HL-60/S4 treated with phorbol 12-myristate 13-acetate at 8.2 ng/mL for 4 days and 3 days (cell line): Measurements from ENCODE around the gene HDDC3.

Experiments
- in situ Hi-C: fragments of 300-500 bp; cut with MboI; formaldehyde crosslinking; loops from 2 replicates; pipeline ENCODE4 v1.15.0; 2022; ENCODE audit warnings: low sequenced_read_pairs

The HDDC3 gene

DNA sequence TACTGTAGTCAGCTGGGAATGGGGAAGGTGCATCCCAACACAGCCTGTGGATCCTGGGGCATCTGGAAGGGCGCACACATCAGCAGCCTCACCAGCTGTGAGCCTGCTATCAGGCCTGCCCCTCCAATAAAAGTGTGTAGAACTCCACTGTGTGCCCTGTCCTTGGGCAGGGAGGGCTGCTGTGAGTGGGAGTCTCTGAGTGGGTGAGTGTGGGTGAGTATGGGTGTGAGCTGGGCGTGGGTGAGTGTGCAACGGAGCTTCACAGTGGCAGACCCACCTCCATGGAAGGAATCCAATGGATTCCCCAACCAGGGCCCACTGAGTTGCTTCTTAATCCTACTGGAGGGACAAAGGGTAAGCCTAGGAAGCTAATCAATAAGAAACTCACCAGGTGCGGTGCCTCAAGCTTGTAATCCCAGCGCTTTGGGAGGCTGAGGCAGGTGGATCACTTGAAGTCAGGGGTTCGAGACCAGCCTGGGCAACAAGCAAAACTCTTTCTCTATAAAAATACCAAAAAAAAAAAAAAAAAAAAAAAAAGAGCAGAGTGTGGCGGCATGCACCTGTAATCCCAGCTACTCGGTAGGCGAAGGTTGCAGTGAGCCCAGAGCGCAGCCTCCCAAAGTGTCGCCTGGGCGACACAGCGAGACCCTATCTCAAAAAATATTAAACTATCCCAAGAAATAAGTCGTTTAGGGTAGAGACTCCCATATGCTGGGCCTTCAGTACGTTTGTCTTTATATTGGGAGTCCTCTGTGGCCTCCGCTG lies 21.8 kb upstream of the HDDC3 start:
- in situ Hi-C loops = no loop called here

DNA sequence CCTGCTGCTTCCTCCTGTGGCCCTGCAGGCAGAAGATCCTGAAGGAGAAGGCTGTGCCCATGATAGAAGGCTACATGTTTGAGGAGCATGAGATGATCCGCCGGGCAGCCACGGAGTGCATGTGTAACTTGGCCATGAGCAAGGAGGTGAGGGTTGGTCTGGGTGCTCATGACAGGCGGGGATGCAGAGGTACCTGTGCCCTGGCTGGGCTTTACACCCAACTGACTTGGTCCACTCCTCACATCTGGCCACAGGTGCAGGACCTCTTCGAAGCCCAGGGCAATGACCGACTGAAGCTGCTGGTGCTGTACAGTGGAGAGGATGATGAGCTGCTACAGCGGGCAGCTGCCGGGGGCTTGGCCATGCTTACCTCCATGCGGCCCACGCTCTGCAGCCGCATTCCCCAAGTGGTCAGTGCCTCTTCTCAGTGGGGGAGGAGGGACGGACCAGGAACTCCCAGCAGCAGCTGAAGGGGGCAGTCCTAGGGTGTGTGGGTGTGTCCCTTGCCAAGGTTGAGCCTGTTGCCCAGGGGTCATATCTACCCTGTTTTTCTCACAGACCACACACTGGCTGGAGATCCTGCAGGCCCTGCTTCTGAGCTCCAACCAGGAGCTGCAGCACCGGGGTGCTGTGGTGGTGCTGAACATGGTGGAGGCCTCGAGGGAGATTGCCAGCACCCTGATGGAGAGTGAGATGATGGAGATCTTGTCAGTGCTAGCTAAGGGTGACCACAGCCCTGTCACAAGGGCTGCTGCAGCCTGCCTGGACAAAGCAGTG lies 20.7 kb upstream of the HDDC3 start:
- in situ Hi-C loops = no loop called here

DNA sequence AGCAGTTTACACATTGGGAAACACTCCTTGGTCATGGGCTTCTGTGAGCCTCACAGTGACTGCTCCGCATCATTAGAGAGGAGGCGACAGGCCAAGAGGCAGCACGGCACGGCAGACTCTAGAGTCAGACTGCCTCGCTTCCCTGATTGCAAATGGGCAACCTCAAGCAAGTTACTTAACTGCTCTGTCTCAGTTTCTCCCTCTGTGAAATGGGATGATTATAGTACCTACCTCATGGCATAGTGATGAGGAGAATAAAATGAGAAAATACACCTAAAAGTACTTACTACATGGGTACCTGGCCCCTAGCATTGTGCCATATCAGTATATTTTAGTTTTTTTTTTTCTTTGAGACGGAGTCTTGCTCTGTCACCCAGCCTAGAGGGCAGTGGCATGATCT lies 18.3 kb upstream of the HDDC3 start:
- in situ Hi-C loops = no loop called here

DNA sequence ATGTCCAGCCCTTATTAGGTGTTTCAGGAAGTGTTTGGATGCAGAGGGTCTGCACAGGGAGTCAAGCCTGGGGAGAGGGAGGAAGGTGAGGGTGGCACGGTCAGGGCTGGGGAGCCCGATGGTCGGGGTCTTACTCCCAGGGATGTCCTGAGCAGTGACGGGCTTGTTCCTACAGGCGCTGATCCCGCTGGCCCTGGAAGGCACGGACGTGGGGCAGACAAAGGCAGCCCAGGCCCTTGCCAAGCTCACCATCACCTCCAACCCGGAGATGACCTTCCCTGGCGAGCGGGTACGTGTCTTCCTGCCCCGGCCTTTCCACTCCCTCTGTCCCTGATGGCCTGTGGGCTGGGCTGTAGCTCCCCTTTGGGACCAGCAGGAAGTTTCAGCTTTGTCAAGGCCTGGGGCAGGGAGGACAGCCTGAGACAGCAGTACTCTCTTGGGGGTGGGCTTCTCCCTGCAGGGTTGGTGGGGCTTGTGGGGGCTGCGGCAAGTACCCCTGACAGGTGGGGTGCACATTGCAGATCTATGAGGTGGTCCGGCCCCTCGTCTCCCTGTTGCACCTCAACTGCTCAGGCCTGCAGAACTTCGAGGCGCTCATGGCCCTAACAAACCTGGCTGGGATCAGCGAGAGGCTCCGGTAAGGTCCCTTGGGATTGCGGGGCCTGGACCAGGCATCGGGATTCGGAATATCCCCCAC lies 17.8 kb upstream of the HDDC3 start:
- in situ Hi-C loops = no loop called here

DNA sequence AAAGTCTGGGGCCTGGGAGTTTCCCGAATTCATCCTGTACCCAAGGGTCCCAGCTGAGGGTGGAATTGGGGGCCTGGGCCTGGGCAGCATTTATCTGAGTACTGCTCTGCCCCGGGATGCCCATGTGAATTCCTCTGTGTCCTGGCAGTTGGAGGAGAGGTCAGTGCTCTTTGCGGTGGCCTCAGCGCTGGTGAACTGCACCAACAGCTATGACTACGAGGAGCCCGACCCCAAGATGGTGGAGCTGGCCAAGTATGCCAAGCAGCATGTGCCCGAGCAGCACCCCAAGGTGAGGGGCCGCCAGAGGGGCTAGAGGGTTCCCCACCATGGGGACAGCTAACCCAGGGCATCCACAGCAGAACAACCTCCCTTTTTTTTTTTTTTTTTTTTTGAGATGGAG lies 16.2 kb upstream of the HDDC3 start:
- in situ Hi-C loops = no loop called here

DNA sequence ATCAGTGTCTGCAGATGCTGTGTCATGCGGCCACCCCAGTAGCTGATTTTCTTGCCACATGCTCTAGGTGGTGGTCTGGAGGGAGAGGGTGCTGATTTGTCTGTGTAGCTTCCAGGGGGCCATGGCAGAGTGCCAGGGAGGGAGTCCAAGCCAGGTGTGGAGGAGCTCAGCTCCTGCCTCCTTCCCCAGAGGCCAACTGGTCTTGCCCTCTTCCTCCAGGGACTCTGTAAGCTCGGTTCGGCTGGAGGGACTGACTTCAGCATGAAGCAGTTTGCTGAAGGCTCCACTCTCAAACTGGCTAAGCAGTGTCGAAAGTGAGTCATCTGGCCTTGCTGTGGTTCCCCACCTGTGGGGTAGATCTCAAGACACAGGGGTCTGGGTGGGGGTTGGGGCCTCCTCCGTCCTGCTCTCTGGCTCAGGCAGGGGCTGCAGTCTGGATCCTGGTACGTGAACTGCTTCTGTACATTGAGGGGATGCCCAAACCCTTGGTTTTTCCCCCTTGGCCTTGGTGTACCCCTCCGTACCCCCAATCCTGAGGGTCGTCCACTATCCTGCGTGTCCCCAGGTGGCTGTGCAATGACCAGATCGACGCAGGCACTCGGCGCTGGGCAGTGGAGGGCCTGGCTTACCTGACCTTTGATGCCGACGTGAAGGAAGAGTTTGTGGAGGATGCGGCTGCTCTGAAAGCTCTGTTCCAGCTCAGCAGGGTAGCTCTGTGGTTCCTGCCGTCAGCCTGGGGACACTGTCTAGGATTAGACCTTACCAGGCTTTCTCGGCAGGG lies 15.4 kb upstream of the HDDC3 start:
- in situ Hi-C loops = no loop called here

DNA sequence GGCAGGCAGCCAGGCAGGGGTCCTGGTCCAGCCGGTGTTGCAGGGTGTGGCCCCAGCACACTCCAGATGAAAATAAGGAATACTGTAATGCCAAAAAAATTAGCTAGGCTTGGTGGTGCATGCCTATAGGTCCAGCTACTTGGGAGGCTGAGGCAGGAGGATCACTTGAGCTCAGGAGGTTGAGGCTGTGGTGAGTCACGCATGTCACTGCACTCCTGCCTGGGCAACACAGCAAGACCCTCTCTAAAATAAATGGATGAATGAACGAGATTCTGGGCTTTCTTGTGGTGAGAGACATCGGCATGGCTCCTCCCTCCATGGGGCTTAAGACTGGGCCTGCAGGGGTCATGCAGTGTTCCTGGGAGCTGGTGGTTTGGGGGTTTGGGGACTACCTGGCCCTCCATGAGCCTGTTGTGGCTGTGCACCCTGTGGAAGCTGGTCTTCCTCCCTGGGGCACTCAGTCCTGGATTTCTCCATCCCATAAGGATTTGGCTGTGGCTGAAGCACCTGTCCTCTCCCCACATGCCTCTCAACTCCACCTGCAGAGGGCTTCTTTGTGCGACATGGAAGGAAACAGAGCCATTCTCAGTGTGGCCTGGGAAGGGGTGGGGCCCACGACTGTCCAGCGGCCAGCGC lies 14.7 kb upstream of the HDDC3 start:
- in situ Hi-C loops = no loop called here

DNA sequence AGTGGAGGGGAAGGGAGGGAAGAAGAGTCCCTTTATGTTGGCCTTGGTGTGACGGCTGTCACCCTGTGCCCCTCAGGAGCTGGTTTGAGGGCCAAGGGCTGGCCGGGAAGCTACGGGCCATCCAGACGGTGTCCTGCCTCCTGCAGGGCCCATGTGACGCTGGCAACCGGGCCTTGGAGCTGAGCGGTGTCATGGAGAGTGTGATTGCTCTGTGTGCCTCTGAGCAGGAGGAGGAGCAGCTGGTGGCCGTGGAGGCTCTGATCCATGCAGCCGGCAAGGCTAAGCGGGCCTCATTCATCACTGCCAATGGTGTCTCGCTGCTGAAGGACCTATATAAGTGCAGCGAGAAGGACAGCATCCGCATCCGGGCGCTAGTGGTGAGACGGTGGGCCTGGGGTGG lies 14.2 kb upstream of the HDDC3 start:
- in situ Hi-C loops = no loop called here

DNA sequence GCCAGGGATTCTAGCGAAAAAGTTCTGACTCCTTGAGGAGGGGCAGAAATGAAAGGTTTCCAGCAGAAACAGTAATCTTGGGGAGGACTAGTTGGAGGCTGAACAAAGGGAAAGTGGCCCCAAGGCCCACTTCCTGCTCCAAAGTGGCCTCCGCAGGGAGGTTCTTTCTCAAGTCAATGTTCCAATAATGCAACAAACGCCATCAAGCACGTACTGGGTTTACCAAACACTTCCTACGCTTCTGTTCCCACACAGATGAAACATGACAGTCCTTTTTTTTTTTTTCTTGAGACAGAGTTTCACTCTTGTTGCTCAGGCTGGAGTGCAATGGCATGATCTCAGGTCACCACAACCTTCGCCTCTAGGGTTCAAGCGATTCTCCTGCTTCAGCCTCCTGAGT lies 12.7 kb upstream of the HDDC3 start:
- in situ Hi-C loops = no loop called here

DNA sequence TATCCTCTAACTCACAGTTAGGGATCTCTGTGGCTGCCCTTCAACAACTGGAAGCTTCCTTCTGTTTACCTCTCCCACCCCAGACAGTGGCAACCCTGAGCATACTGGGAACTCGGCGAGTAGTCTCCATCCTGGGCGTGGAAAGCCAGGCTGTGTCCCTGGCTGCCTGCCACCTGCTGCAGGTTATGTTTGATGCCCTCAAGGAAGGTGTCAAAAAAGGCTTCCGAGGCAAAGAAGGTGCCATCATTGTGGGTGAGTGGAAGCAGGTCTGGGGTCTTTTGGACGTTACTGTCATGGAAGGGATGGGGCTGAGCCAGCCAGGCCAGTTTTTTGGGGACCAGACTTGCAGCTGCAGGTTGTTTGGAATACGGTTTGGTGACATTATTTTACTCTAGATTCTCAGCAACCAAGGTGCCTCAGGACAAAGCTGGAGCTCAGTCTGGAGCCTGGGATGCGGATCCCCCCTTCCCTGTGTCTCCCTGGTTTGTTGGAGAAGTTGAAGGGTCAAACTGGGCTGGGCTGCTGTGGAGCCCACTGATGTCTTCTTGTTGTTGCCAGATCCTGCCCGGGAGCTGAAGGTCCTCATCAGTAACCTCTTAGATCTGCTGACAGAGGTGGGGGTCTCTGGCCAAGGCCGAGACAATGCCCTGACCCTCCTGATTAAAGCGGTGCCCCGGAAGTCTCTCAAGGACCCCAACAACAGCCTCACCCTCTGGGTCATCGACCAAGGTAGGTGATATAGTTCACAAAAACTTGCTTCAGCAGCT lies 10.2 kb upstream of the HDDC3 start:
- in situ Hi-C loops = no loop called here

DNA sequence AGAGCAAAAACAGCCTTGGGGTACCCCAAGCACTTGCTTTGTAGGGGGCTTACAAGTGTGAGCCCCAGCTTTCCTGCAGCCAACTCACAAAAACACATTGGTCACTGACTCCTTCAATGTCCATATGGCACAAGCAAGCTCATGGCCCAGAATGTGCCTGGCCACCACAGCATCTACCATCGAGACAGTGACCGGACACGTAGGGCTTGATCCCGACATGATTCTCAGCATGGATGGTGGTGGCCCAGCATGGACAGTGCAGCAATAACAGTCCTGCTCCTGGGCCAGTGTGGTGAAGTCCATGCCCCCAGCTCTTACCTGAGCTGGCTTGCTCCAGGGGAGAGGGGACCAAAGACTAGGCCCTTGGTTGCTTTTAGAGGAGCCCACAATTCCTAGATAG lies 8.7 kb upstream of the HDDC3 start:
- in situ Hi-C loops = no loop called here

DNA sequence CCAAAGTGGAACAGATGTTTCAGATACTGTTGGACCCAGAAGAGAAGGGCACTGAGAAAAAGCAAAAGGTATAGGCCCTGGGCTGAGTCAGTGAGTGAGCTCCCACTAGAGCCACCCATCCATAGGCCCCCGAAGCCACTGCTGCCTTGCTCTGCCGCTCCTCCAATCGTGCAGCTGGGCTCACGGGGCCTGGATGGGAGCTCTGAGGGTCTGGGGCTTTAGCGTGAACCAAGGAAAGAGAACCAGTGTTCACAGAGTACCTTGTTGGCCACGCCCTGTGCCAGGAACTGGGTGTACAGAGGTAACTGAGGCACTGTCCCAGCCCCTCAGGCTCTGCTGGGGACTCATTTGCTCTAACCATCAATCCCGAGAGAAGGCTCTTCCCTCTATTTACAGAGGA lies 7.4 kb upstream of the HDDC3 start:
- in situ Hi-C loops = no loop called here

DNA sequence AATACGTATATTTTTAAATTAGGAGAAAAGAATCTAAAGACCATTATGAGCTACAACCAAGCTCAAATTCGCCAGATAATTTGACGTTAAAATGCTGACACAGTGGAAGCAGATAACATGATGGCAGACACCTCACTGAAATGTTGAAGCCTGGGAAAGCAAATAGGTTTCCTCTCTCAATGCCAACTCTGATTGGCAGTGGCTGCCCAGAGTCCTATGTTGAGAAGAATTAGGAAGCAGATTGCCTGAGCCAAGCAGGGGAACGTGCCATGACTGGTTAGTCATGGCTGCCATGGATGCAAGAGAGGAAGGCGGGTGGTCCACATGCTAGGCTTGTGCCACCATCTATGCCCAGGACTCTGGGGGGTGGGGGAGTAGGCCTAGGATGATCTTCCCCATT lies 5.9 kb upstream of the HDDC3 start:
- in situ Hi-C loops = no loop called here

DNA sequence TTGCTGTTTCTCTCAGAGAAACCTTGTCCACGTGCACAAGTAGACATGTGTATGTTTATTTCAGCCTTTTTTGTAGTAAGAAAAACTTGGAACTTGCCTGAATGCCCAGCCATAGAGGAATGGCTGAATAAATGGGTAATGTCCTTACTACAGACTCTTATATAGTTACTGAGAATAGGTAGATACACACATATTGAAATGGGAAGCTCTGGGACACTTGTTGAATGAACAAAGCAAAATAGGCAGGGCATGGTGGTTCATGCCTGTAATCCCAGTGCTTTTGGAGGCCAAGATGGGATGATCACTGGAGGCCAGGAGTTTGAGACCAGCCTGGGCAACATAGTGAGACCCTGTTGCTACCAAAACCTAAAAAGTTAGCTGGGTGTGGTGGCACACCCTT lies 4.5 kb upstream of the HDDC3 start:
- in situ Hi-C loops = no loop called here

DNA sequence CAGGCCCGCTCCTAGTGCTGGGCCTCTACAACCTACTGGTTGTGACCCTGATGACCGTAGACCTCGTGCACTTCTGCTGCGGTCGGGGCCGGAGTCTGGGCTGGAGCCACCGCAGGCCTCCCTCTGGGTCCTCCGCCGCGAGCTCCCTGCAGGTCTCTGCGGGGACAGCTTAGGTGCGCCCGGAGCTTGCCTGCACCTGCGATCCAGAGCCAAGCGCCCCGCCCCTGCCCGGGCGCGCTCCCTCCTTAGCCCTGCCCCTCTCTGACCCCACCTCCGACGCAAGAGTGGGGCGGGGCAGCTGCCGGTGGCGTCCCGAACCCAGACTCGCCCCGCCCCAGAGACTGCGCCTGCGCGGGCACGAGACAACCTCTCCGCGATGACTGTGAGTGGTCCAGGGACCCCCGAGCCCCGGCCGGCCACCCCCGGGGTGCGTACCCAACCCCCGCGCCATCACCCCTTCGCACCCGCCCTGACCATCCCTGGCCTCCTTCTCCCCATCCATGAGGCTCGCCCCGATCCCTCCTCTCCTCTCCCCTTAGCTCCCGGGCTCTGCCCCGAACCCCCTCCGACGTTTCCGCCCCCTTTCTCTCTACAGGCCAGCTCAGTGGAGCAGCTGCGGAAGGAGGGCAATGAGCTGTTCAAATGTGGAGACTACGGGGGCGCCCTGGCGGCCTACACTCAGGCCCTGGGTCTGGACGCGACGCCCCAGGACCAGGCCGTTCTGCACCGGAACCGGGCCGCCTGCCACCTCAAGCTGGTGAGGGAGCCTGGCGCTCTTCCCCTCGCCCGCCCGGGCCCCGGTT lies 2.8 kb upstream of the HDDC3 start, which contains the start of gene UNC45A:
Gene UNC45A, plus strand, starts transcription at position 337 of the 803 bp plus-strand sequence. Its CDS starts 40 bp downstream, at position 377.
- in situ Hi-C loops = no loop called here

DNA sequence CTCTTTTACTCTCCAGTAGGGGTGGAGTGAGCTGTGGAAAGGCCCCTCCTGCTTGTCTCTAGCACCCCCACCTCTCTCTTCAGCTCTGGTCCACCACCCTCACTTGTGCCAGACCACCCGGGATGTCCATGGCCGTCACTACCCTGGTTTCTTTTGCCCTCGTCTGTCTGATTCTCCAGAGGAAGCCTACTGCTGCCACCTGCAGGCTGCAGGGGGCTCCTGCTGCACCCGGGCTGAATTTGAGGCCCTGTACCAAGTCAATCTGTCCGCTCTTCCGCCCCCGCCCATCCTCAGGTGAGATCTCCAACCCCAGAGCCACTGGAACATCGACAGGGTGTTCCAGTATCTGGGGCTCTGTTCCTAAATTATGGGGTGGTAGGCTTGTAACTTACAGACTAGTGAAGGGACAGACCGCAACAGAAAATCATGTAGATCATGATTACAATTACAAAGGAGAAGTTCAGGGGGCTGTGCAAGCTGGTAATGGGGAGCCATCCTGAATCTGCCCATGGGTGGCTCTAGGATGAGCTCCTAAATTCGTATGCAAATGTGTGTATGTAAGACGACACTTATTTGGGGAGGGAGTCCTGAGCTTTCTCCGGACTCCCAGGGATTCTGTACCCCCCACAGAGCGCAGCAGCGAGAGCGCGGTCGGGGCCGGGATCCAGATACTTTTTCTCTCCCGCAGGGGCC lies 2.1 kb upstream of the HDDC3 start:
- in situ Hi-C loops = no loop called here

DNA sequence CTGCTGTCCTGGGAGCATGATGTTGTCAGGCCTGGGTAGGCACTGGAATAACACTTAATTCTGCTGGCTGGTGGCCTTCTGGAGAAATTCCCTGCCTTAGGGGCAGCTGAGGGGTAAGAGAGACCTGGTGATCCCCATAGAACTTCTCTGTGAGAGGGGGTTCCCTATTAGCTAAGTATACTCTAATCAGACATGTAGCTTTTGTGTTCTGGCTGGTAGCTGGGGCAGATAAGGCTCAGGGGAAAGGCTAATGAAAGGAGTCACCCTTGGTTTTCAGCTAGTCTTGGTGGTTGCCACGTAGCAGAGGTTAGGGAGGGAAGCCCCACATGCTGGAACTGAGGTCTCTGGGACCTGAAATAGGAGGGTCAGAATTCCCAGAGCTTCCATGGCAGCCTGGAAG lies 952 bp upstream of the HDDC3 start:
- in situ Hi-C loops = no loop called here

DNA sequence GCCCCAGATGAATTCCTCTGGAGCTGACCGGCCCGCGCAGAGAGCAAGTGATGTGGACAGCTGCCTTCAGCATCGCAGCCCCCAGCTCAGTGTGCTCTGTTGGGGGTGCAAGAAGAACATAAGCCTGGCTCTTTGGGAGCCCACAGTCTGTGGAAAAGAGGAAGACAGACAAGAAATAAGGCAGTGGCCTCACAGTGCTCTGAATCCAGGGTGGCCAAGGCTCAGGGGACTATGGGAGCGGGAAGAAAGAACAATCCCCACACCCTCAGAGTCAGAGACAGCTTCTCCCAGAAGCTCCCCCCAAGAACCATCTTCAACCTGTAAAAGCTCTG lies 277 bp upstream of the HDDC3 start:
- in situ Hi-C loops = no loop called here

DNA sequence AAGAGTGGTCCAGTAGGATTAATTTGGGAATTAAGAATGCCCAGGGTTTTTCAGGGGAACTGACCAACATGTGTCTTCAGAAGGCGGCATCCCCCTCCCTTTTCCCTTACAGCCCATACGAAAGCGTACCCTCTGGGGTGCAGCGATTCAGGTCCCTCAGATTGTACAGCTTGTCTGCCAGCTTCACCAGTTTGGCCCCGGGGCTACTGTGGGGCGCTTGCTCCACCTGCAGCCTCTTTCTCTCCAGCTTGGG lies 848 bp downstream of the HDDC3 start:
- in situ Hi-C loops = no loop called here
